ENCODE data around the gene CXCL17.

DNA sequence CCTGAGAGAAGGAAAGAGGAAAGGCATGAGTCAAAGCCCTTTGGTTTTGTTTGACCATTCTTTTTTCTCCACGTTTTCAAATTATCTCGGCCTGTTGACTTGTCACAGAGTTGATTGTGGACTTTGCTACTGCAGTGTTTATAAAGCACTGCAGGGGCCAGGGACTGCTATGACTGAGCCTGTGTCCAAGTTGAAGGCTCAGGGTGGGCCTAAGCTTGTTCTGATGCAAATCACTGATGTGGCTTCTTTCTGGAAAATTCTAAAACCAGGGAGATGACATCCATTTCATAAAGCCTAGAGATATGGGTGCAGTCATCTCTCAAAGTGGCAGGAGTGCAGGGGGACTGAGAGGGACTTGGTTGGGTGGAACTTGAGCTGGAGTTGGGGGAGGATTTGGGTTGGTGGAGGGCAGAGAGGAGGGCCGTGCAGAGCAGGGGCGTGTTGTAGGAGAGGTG lies 1.2 kb upstream of the CXCL17 start:
- TF ChIP-seq POLR2A (IDR thresholded peaks at IDR 0.05; ENCODE audit: low read depth, low read length) (no peak), POLR2AphosphoS5 (IDR thresholded peaks at IDR 0.05; ENCODE audit: low read depth, low read length) (no peak), SPI1 (IDR thresholded peaks at IDR 0.05; ENCODE audit: low read depth, low read length) (no peak), TAF1 (IDR thresholded peaks at IDR 0.05; ENCODE audit: low read depth, low read length) (no peak), POU2F2 (IDR thresholded peaks at IDR 0.05; ENCODE audit: low read depth, low read length) (no peak), PAX5 (IDR thresholded peaks at IDR 0.05; ENCODE audit: insufficient read depth, low read length, severe bottlenecking) (no peak)

Data from GM12891 (cell line).